MM.1S (cell line): Measurements from ENCODE around the gene NAT16.
"Not testable (repeated sequence)": the region's sequence is repeated elsewhere in the genome, so short reads cannot be mapped to it uniquely, and the experiment has no call there.

Experiments used
- DNase-seq: peaks from one replicate; pipeline ENCODE4 v3.0.0-alpha.2; 2015
- H2AFZ ChIP-seq: fragments of 300-600 bp; sonication (generic); 2 replicates; pipeline ENCODE4 v1.6.0; 2016; ENCODE audit warnings: antibody characterized with exemption, low read length
- H3F3A ChIP-seq: fragments of 300-600 bp; sonication (generic); 2 replicates; pipeline ENCODE4 v1.6.1; 2016; ENCODE audit warnings: mild to moderate bottlenecking, antibody characterized with exemption, low read length, moderate library complexity, mixed read lengths; ENCODE audit not compliant: insufficient read depth
- H3K27ac ChIP-seq: fragments of 300-600 bp; sonication (generic); 2 replicates; pipeline ENCODE4 v1.5.1; 2016; ENCODE audit warnings: mild to moderate bottlenecking, low read length
- H3K27me3 ChIP-seq: fragments of 300-600 bp; sonication (generic); replicated peaks from 2 replicates; pipeline ENCODE4 v1.6.0; 2016; ENCODE audit warnings: low read length; ENCODE audit not compliant: insufficient read depth
- H3K36me3 ChIP-seq: fragments of 300-600 bp; sonication (generic); replicated peaks from 2 replicates; pipeline ENCODE4 v1.6.1; 2016; ENCODE audit warnings: mild to moderate bottlenecking, low read length, mixed read lengths; ENCODE audit not compliant: insufficient read depth
- H3K4me1 ChIP-seq: fragments of 300-600 bp; sonication (generic); 2 replicates; pipeline ENCODE4 v1.6.1; 2016; ENCODE audit warnings: low read length, mixed read lengths
- H3K4me2 ChIP-seq: fragments of 300-600 bp; sonication (generic); 2 replicates; pipeline ENCODE4 v1.6.0; 2016; ENCODE audit warnings: low read depth, low read length
- H3K4me3 ChIP-seq: fragments of 300-600 bp; sonication (generic); 2 replicates; pipeline ENCODE4 v1.5.1; 2016; ENCODE audit warnings: low read length, mixed read lengths
- H3K79me2 ChIP-seq: fragments of 300-600 bp; sonication (generic); 2 replicates; pipeline ENCODE4 v1.6.1; 2016; ENCODE audit warnings: mixed run types, low read length, mixed read lengths
- H3K9ac ChIP-seq: fragments of 300-600 bp; sonication (generic); 2 replicates; pipeline ENCODE4 v1.6.1; 2016; ENCODE audit warnings: low read length, mixed read lengths
- H3K9me2 ChIP-seq: fragments of 300-600 bp; sonication (generic); replicated peaks from 2 replicates; pipeline ENCODE4 v1.6.1; 2016; ENCODE audit warnings: mild to moderate bottlenecking, low read length, mixed read lengths; ENCODE audit not compliant: insufficient read depth
- H3K9me3 ChIP-seq: fragments of 300-600 bp; sonication (generic); replicated peaks from 2 replicates; pipeline ENCODE4 v1.6.1; 2016; ENCODE audit warnings: mild to moderate bottlenecking, low read length, mixed read lengths; ENCODE audit not compliant: insufficient read depth
- H4K20me1 ChIP-seq: fragments of 300-600 bp; sonication (generic); 2 replicates; pipeline ENCODE4 v1.6.1; 2016; ENCODE audit warnings: mild to moderate bottlenecking, low read length, moderate library complexity, mixed read lengths; ENCODE audit not compliant: insufficient read depth
- EZH2 ChIP-seq: fragments of 300-600 bp; sonication (generic); optimal IDR thresholded peaks from 2 replicates; pipeline ENCODE3; 2017; ENCODE audit warnings: low read depth, mild to moderate bottlenecking, antibody characterized with exemption, low read length, mixed read lengths
- EZH2phosphoT487 ChIP-seq: fragments of 300-600 bp; sonication (generic); IDR thresholded peaks from 2 replicates; pipeline ENCODE4 v1.6.1; 2018; ENCODE audit warnings: antibody characterized with exemption, low read length
- TF ChIP-seq, protein P1 (sequence below): fragments of 300-600 bp; sonication (generic); IDR thresholded peaks from 2 replicates; pipeline ENCODE4 v1.5.1; 2016; ENCODE audit warnings: antibody characterized with exemption, low read length, mixed read lengths

Gene NAT16

GRCh38 chr7:101201695-101202602, 21.9 kb upstream of the NAT16 start:
- no peaks in the 10 kb centered on the region for H4K20me1 ChIP-seq
- no peak for DNase-seq
- H3K4me3 ChIP-seq = no peak overlapping the region

GRCh38 chr7:101200862-101201599, 20.9 kb upstream of the NAT16 start, which contains the start of gene MOGAT3:
Gene MOGAT3, minus strand, starts transcription at chr7:101201036. Its CDS starts 182 bp downstream, at chr7:101200854.
- Histone ChIP-seq H3K9me2 (no peaks in the 10 kb centered on the region), H3K4me3 (no peak within 1 kb of the TSS), H2AFZ (no peak within 1 kb of the TSS), H3K36me3 (no peaks in the 10 kb centered on the region), H3K27me3 (peaks cover 67% of the 10 kb centered on the region), H3K27ac (no peak within 1 kb of the TSS), H4K20me1 (no peaks in the 10 kb centered on the region), H3K79me2 (no peaks in the 10 kb centered on the region), H3K4me1 (no peaks in the 10 kb centered on the region), H3K9ac (no peak within 1 kb of the TSS), H3K9me3 (no peaks in the 10 kb centered on the region), H3F3A (no peaks in the 10 kb centered on the region), H3K4me2 (no peak within 1 kb of the TSS)
- DNase-seq = no peak
- TF ChIP-seq, protein P1, sequence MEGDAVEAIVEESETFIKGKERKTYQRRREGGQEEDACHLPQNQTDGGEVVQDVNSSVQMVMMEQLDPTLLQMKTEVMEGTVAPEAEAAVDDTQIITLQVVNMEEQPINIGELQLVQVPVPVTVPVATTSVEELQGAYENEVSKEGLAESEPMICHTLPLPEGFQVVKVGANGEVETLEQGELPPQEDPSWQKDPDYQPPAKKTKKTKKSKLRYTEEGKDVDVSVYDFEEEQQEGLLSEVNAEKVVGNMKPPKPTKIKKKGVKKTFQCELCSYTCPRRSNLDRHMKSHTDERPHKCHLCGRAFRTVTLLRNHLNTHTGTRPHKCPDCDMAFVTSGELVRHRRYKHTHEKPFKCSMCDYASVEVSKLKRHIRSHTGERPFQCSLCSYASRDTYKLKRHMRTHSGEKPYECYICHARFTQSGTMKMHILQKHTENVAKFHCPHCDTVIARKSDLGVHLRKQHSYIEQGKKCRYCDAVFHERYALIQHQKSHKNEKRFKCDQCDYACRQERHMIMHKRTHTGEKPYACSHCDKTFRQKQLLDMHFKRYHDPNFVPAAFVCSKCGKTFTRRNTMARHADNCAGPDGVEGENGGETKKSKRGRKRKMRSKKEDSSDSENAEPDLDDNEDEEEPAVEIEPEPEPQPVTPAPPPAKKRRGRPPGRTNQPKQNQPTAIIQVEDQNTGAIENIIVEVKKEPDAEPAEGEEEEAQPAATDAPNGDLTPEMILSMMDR = no peak
- no peak for TF ChIP-seq EZH2phosphoT487
- TF ChIP-seq EZH2 = no peak

More at GRCh38 chr7:101201695-101202602, 21.9 kb upstream of the NAT16 start:
- peaks cover 60% of the 10 kb centered on the region for H3K27me3 ChIP-seq
- H3K27ac ChIP-seq = no peak overlapping the region
- H3F3A ChIP-seq = no peaks in the 10 kb centered on the region
- H3K36me3 ChIP-seq = no peaks in the 10 kb centered on the region
- H3K9me3 ChIP-seq = no peaks in the 10 kb centered on the region
- H3K9ac ChIP-seq = no peak overlapping the region
- H2AFZ ChIP-seq = no peak overlapping the region
- H3K79me2 ChIP-seq = no peaks in the 10 kb centered on the region
- TF ChIP-seq, protein P1 = no peak
- no peak for TF ChIP-seq EZH2phosphoT487
- TF ChIP-seq EZH2 = no peak
- no peaks in the 10 kb centered on the region for H3K4me1 ChIP-seq
- no peaks in the 10 kb centered on the region for H3K9me2 ChIP-seq
- no peak overlapping the region for H3K4me2 ChIP-seq

DNA sequence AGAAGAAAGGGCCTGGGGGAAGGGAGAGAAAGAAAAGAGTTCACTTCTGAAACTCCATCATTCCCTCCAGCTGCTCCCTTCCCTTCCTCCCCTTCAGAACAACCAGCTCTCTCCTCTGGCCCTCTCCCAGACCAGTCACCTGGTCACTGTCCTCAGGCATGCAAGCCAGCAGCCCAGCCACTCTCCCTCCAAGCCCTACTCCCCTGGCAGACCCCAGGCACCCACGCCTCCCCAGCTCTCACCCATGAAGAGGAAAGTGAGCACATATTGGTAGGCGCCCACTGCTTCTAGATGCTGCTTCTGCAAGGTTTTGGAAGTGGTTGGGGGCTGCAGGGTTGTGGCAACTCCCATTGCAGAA, 20.4 kb upstream of the NAT16 start:
- no peak for DNase-seq
- Histone ChIP-seq H3K4me2 (no peak overlapping the region), H3K4me1 (no peaks in the 10 kb centered on the region), H3K27me3 (peaks cover 72% of the 10 kb centered on the region), H3K9me2 (no peaks in the 10 kb centered on the region), H2AFZ (no peak overlapping the region), H3K4me3 (no peak overlapping the region), H3K79me2 (no peaks in the 10 kb centered on the region), H3F3A (no peaks in the 10 kb centered on the region), H3K9ac (no peak overlapping the region), H4K20me1 (no peaks in the 10 kb centered on the region), H3K36me3 (no peaks in the 10 kb centered on the region), H3K27ac (no peak overlapping the region), H3K9me3 (no peaks in the 10 kb centered on the region)
- TF ChIP-seq EZH2phosphoT487 = no peak
- TF ChIP-seq, protein P1 = no peak
- no peak for TF ChIP-seq EZH2

- H3K27me3 ChIP-seq = peaks cover 81% of the 10 kb centered on the region
- not testable (repeated sequence) for H3K27ac ChIP-seq
Observed at GRCh38 chr7:101199522-101199921, 19.4 kb upstream of the NAT16 start.

More at GRCh38 chr7:101199522-101199921, 19.4 kb upstream of the NAT16 start:
- H3K4me3 ChIP-seq, H3K36me3 ChIP-seq, H4K20me1 ChIP-seq, H3F3A ChIP-seq, DNase-seq, H3K4me2 ChIP-seq, H3K9ac ChIP-seq, H2AFZ ChIP-seq, H3K9me3 ChIP-seq, H3K4me1 ChIP-seq, H3K79me2 ChIP-seq, H3K9me2 ChIP-seq: not testable (repeated sequence)
